Transverse colon (tissue), 3 donors: ENCODE data around the gene RUVBL2.

Experiments used
- CTCF ChIP-seq, 5 experiments: fragments of 200-600 bp in 3 of 5; fragments of 450-650 bp in 2 of 5; sonication (generic) in 3 of 5; IDR thresholded peaks; 1 replicate in 2 of 5; 2 replicates in 3 of 5; pipeline ENCODE4 v1.5.1; 2016 to 2017; ENCODE audit warnings: antibody characterized with exemption in 5 of 5, inconsistent platforms in 3 of 5, mild to moderate bottlenecking in 2 of 5, moderate library complexity in 1 of 5
- EP300 ChIP-seq: sonication (generic); formaldehyde crosslinking; IDR thresholded peaks from one replicate; pipeline ENCODE4 v1.6.1; 2017; ENCODE audit warnings: antibody characterized with exemption, low read depth
- POLR2A ChIP-seq: fragments of 450-650 bp; IDR thresholded peaks from one replicate; pipeline ENCODE4 v1.6.1; 2016; ENCODE audit warnings: antibody characterized with exemption, mild to moderate bottlenecking, moderate library complexity

DNA sequence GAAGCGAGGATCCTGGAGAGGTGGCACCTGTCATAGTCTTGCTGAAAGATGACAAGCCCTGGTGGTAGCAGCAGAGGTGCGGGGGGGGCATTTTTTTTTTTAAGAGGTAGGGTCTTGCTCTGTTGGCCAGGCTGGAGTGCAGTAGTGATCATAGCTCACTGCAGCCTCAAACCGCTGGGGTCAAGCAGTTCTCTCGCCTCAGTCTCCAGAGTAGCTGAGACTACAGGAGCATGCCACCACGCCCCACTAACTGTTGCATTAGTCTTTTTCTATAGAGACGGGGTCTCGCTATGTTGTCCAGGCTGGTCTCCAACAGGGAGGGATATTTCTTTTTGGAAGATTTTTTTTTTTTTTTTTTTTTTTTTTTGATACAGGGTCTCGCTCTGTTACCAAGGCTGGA, 35.7 kb upstream of the RUVBL2 start:
- TF ChIP-seq POLR2A (no peak), CTCF (IDR thresholded peaks at IDR 0.05) (no peak), EP300 (no peak)
